H1 (cell line): Measurements from ENCODE around the gene TEAD4. TPM values are rescaled to one million over a fixed set of nuclear protein-coding genes. Genes with fewer than 3 reads are reported as not detected.

ENCODE experiments used
- CTCF ChIA-PET: fragments of 300-600 bp; sonication (Branson Sonifier 250); formaldehyde crosslinking; loops from one replicate; lab custom pipeline; 2021; ENCODE audit not compliant: partially characterized antibody; lab: Charles Lee
- POLR2A ChIA-PET: fragments of 300-600 bp; sonication (Branson Sonifier 250); formaldehyde crosslinking; loops from one replicate; lab custom pipeline; 2021; ENCODE audit warnings: inconsistent platforms; ENCODE audit not compliant: partially characterized antibody; lab: Charles Lee
- DNase-seq, 2 experiments: peaks; one replicate each; pipeline versions ENCODE4 v3.0.0 to v3.0.0-alpha.2; 2010 to 2022; ENCODE audit warnings: low spot score in 2 of 2, low read depth in 1 of 2, mixed read lengths in 1 of 2
- FAIRE-seq: peaks from 2 replicates; lab custom pipeline; 2011; peaks lifted over from hg19 to GRCh38; lab: Jason Lieb, UNC
- H2AFZ ChIP-seq: 2 replicates; pipeline ENCODE4 v1.8.1; 2012; ENCODE audit warnings: low read length, inconsistent platforms
- H2AK5ac ChIP-seq: 2 replicates; pipeline ENCODE4 v1.6.1; 2013; ENCODE audit warnings: low read depth, low read length
- H2BK120ac ChIP-seq: replicated peaks from 2 replicates; pipeline ENCODE3; 2013; ENCODE audit warnings: low read depth, low read length, inconsistent platforms
- H2BK12ac ChIP-seq: 2 replicates; pipeline ENCODE4 v1.6.1; 2013; ENCODE audit warnings: low read depth, low read length
- H2BK15ac ChIP-seq: 2 replicates; pipeline ENCODE4 v1.6.1; 2013; ENCODE audit warnings: low read length
- H2BK20ac ChIP-seq: 2 replicates; pipeline ENCODE4 v1.6.1; 2013; ENCODE audit warnings: low read length
- H2BK5ac ChIP-seq: 2 replicates; pipeline ENCODE4 v1.6.1; 2013; ENCODE audit warnings: low read depth, low read length
- H3K14ac ChIP-seq: 2 replicates; pipeline ENCODE4 v1.6.1; 2013; ENCODE audit warnings: inconsistent platforms; ENCODE audit not compliant: insufficient read length
- H3K18ac ChIP-seq: 2 replicates; pipeline ENCODE4 v1.6.1; 2013; ENCODE audit warnings: low read length; ENCODE audit errors: extremely low read depth
- H3K23ac ChIP-seq: 2 replicates; pipeline ENCODE4 v1.6.1; 2013; ENCODE audit warnings: inconsistent platforms; ENCODE audit not compliant: insufficient read length
- H3K23me2 ChIP-seq: 2 replicates; pipeline ENCODE4 v1.6.1; 2013; ENCODE audit warnings: low read depth, low read length
- H3K27ac ChIP-seq: 2 replicates; pipeline ENCODE4 v1.6.1; 2011; ENCODE audit warnings: low read depth, low read length, inconsistent platforms
- H3K27me3 ChIP-seq, 4 experiments: replicated peaks in 1 of 4; 1 replicate in 1 of 4; 2 replicates in 3 of 4; pipeline versions ENCODE4 v1.6.1 to v1.8.1; 2011 to 2013; ENCODE audit warnings: low read length in 3 of 4, mild to moderate bottlenecking in 3 of 4, inconsistent platforms in 2 of 4, mixed read lengths in 2 of 4, moderate library complexity in 1 of 4; ENCODE audit not compliant: control insufficient read depth in 3 of 4, insufficient read depth in 3 of 4; ENCODE audit errors: extremely low read depth in 1 of 4
- H3K36me3 ChIP-seq, 4 experiments: 2 replicates each; pipeline versions ENCODE4 v1.6.1 to v1.8.1; 2011 to 2013; ENCODE audit warnings: mild to moderate bottlenecking in 4 of 4, low read length in 3 of 4, moderate library complexity in 2 of 4, control low read depth in 1 of 4, inconsistent platforms in 1 of 4; ENCODE audit not compliant: insufficient read depth in 4 of 4, control insufficient read depth in 2 of 4
- H3K4ac ChIP-seq: replicated peaks from 2 replicates; pipeline ENCODE3; 2013; ENCODE audit warnings: low read length, low read depth, mixed read lengths, inconsistent platforms; ENCODE audit not compliant: insufficient read length
- H3K4me1 ChIP-seq, 4 experiments: replicated peaks in 1 of 4; 1 replicate in 1 of 4; 2 replicates in 3 of 4; pipeline versions ENCODE4 v1.6.1 to v1.8.1; 2011 to 2013; ENCODE audit warnings: low read length in 3 of 4, inconsistent platforms in 2 of 4, mixed read lengths in 1 of 4; ENCODE audit not compliant: insufficient read depth in 4 of 4, control insufficient read depth in 3 of 4
- H3K4me2 ChIP-seq, 2 experiments: 2 replicates each; pipeline versions ENCODE4 v1.6.1 to v1.8.1; 2011 to 2013; ENCODE audit warnings: low read depth in 2 of 2, low read length in 2 of 2, control low read depth in 1 of 2, inconsistent platforms in 1 of 2, mild to moderate bottlenecking in 1 of 2; ENCODE audit not compliant: insufficient read depth in 1 of 2
- H3K4me3 ChIP-seq, 4 experiments: fragments of 200-600, 300-600 bp in 1 of 4; sonication (generic), shearing (Covaris generic), sonication (Bioruptor Twin) in 1 of 4; 2 replicates each; pipeline versions ENCODE4 v1.5.1 to v1.8.1; 2011 to 2016; ENCODE audit warnings: low read length in 4 of 4, low read depth in 3 of 4, control low read depth in 2 of 4, inconsistent platforms in 2 of 4, mild to moderate bottlenecking in 2 of 4, mixed read lengths in 1 of 4, moderate library complexity in 1 of 4; ENCODE audit not compliant: insufficient read depth in 2 of 4; ENCODE audit errors: extremely low read depth in 1 of 4
- H3K56ac ChIP-seq: replicated peaks from 2 replicates; pipeline ENCODE3; 2013; ENCODE audit warnings: low read depth, mild to moderate bottlenecking, mixed read lengths, low read length, inconsistent platforms; ENCODE audit not compliant: insufficient read length
- H3K79me1 ChIP-seq: 2 replicates; pipeline ENCODE4 v1.6.1; 2013; ENCODE audit warnings: low read depth, low read length, control low read depth
- H3K79me2 ChIP-seq, 2 experiments: 2 replicates each; pipeline versions ENCODE4 v1.6.1 to v1.8.1; 2012 to 2013; ENCODE audit warnings: low read length in 2 of 2, mild to moderate bottlenecking in 2 of 2, inconsistent platforms in 1 of 2; ENCODE audit not compliant: insufficient read depth in 2 of 2, control insufficient read depth in 1 of 2
- H3K9ac ChIP-seq, 4 experiments: replicated peaks in 1 of 4; 1 replicate in 1 of 4; 2 replicates in 3 of 4; pipeline versions ENCODE4 v1.6.1 to v1.8.1; 2011 to 2013; ENCODE audit warnings: low read depth in 3 of 4, low read length in 3 of 4, control low read depth in 2 of 4, mild to moderate bottlenecking in 2 of 4, moderate library complexity in 2 of 4, inconsistent platforms in 1 of 4; ENCODE audit errors: extremely low read depth in 1 of 4
- H3K9me3 ChIP-seq, 2 experiments: 2 replicates each; pipeline versions ENCODE4 v1.6.1 to v1.8.1; 2012 to 2013; ENCODE audit warnings: mild to moderate bottlenecking in 2 of 2, moderate library complexity in 2 of 2, control low read depth in 1 of 2, inconsistent platforms in 1 of 2, low read depth in 1 of 2, low read length in 1 of 2, mixed read lengths in 1 of 2; ENCODE audit not compliant: insufficient read depth in 2 of 2
- H4K20me1 ChIP-seq, 2 experiments: replicated peaks in 1 of 2; 2 replicates each; pipeline versions ENCODE3 to v1.8.1; 2011 to 2013; ENCODE audit warnings: inconsistent platforms in 2 of 2, low read length in 2 of 2, mild to moderate bottlenecking in 1 of 2; ENCODE audit not compliant: insufficient read depth in 2 of 2, control insufficient read depth in 1 of 2
- H4K5ac ChIP-seq: 2 replicates; pipeline ENCODE4 v1.6.1; 2013; ENCODE audit warnings: low read length, low read depth, mixed read lengths, inconsistent platforms; ENCODE audit not compliant: insufficient read length
- H4K8ac ChIP-seq: 2 replicates; pipeline ENCODE4 v1.8.0; 2013; ENCODE audit warnings: mild to moderate bottlenecking, moderate library complexity, low read length, inconsistent platforms; ENCODE audit not compliant: insufficient read depth; ENCODE audit errors: extremely low read depth
- H4K91ac ChIP-seq: replicated peaks from 2 replicates; pipeline ENCODE3; 2013; ENCODE audit warnings: low read length, mixed read lengths, inconsistent platforms; ENCODE audit not compliant: insufficient read length
- BACH1 ChIP-seq: IDR thresholded peaks from 2 replicates; pipeline ENCODE4 v1.6.1; 2012; ENCODE audit warnings: low read length, improper control_type of control experiment
- CTBP2 ChIP-seq: IDR thresholded peaks from 2 replicates; pipeline ENCODE4 v1.7.0; 2011; ENCODE audit warnings: borderline replicate concordance, mild to moderate bottlenecking, moderate library complexity, mixed read lengths, low read length; ENCODE audit not compliant: insufficient read depth, insufficient read length
- JUND ChIP-seq: IDR thresholded peaks from 2 replicates; pipeline ENCODE4 v1.6.1; 2011; ENCODE audit warnings: mild to moderate bottlenecking, improper control_type of control experiment, low read length
- KDM1A ChIP-seq: fragments of 200-600, 300-600 bp; sonication (generic); IDR thresholded peaks from 2 replicates; pipeline ENCODE4 v1.7.1; 2016; ENCODE audit warnings: mild to moderate bottlenecking, low read length, borderline replicate concordance
- MAFK ChIP-seq: IDR thresholded peaks from 2 replicates; pipeline ENCODE4 v1.6.1; 2012; ENCODE audit warnings: low read depth, mild to moderate bottlenecking, improper control_type of control experiment, low read length
- MAX ChIP-seq: IDR thresholded peaks from 2 replicates; pipeline ENCODE4 v1.6.1; 2012; ENCODE audit warnings: inconsistent platforms
- POU5F1 ChIP-seq: IDR thresholded peaks from 2 replicates; pipeline ENCODE4 v1.6.1; 2011; ENCODE audit warnings: low read depth, mild to moderate bottlenecking, low read length, moderate library complexity
- RBBP5 ChIP-seq: IDR thresholded peaks from 2 replicates; pipeline ENCODE4 v1.7.1; 2012; ENCODE audit warnings: low read depth, mild to moderate bottlenecking, inconsistent platforms, low read length, moderate library complexity, borderline replicate concordance
- RNF2 ChIP-seq: fragments of 200-900, 300-1000 bp; sonication (generic); IDR thresholded peaks from 2 replicates; pipeline ENCODE4 v1.7.1; 2016; ENCODE audit warnings: borderline replicate concordance, low read depth, mild to moderate bottlenecking, antibody characterized with exemption, low read length; ENCODE audit not compliant: poor library complexity, severe bottlenecking; ENCODE audit errors: missing control alignments
- SP2 ChIP-seq: IDR thresholded peaks from 2 replicates; pipeline ENCODE4 v1.6.1; 2012; ENCODE audit warnings: mild to moderate bottlenecking, low read length, inconsistent platforms
- SUZ12 ChIP-seq: fragments of 200-600 bp; sonication (generic); IDR thresholded peaks from 2 replicates; pipeline ENCODE4 v1.6.1; 2012; ENCODE audit warnings: mild to moderate bottlenecking, inconsistent platforms, low read length, moderate library complexity, mixed read lengths
- YY1 ChIP-seq: IDR thresholded peaks from 2 replicates; pipeline ENCODE4 v1.6.1; 2011; ENCODE audit warnings: low read depth, mild to moderate bottlenecking, low read length
- WGBS, 2 experiments: shearing (Covaris generic) in 1 of 2; methylation state at CpG; one replicate each; pipeline versions ENCODE4 v1.1.6 to v1.1.7; 2013 to 2015; ENCODE audit warnings: low lambda C conversion rate in 2 of 2, mixed read lengths in 2 of 2, inconsistent platforms in 1 of 2, low coverage in 1 of 2, missing lambda C conversion rate in 1 of 2; ENCODE audit not compliant: insufficient replicate concordance in 2 of 2, insufficient coverage in 1 of 2, insufficient read length in 1 of 2; ENCODE audit errors: extremely low coverage in 1 of 2, missing lambda C conversion rate in 1 of 2; 5-methylcytosine and 5-hydroxymethylcytosine counted together
- polyA plus RNA-seq, 7 experiments: library from polyadenylated mRNA; depleted of rRNA in 3 of 7; stranded (reverse) in 5 of 7; unstranded in 2 of 7; fragments of >200 nt in 5 of 7; fragments of 200-250 nt in 2 of 7; gene quantifications; 1 replicate in 5 of 7; 2 replicates in 1 of 7; 4 replicates in 1 of 7; pipeline versions ENCODE4 v1.2.1 to v1.2.3, GENCODE V29; 2011 to 2013; ENCODE audit warnings: missing spikeins in 2 of 7, mixed read lengths in 2 of 7
- total RNA-seq: library from RNA; stranded (reverse); fragmentation: NEBNext Ultra II Directional; extraction: Animal tissue kit (Norgen Biotek cat#: 25700); gene quantifications from 2 replicates; pipeline ENCODE4 v1.2.1, GENCODE V29; 2021

TEAD4 gene
- total and polyA plus RNA-seq, 2 of the 8 experiments (the other 6 are each of a cell fraction or from before 2014, with no cell fraction given) = 56.7 to 116 TPM

GRCh38 chr12:3043406-3043805 lies 84.2 kb downstream of the TEAD4 start:
- no peak overlapping the region for H2BK15ac ChIP-seq
- H2AK5ac ChIP-seq = no peak overlapping the region
- H4K5ac ChIP-seq = no peak overlapping the region
- H2BK5ac ChIP-seq = 0 out of 2 replicates have a peak overlapping the region, but pooled peaks have one; percentile 21
- peaks cover 0 to 5% (median 2%) of the 10 kb centered on the region in 4 experiments; a peak in 4 of 7 replicates for H3K4me1 ChIP-seq
- no peaks in the 10 kb centered on the region for H3K79me1 ChIP-seq
- peaks cover 0 to 10% of the 10 kb centered on the region in 2 experiments for H4K20me1 ChIP-seq
- ChIA-PET CTCF (interaction anchor here (0.6 to 2.5 kb wide), 10 partner anchors 9 to 292 kb away, joined by 3 to 13 read pairs (median 6); no protein-coding TSS in a partner anchor), POLR2A (interaction anchor here (0.9 kb wide), 1 partner anchor 153 kb away, joined by 3 read pairs; the partner anchor contains the start of gene TULP3)
- DNase-seq = no peak
- H3K14ac ChIP-seq = no peak overlapping the region
- peaks cover 8 to 22% (median 15%) of the 10 kb centered on the region in 4 experiments; a peak in 7 of 8 replicates for H3K36me3 ChIP-seq
- no peak overlapping the region for H4K8ac ChIP-seq
- 90% methylated on average over 7 of the region's 7 CpGs; no CpG with 5 or more reads in 1 of the 2 experiments for WGBS, 2 experiments
- no peak overlapping the region for H3K4ac ChIP-seq
- H3K4me3 ChIP-seq = no peak overlapping the region
- no peak overlapping the region for H3K56ac ChIP-seq
- H3K23me2 ChIP-seq = no peaks in the 10 kb centered on the region
- H3K4me2 ChIP-seq = no peak overlapping the region
- H3K18ac ChIP-seq = no peak overlapping the region
- H3K23ac ChIP-seq = no peak overlapping the region
- no peak for TF ChIP-seq CTBP2
- TF ChIP-seq JUND = no peak
- TF ChIP-seq YY1 = no peak
- TF ChIP-seq MAX = no peak
- TF ChIP-seq SP2 = no peak
- TF ChIP-seq KDM1A = no peak
- TF ChIP-seq BACH1 = no peak
- no peak for TF ChIP-seq RNF2
- TF ChIP-seq SUZ12 = no peak
- no peak for TF ChIP-seq RBBP5
- no peak for TF ChIP-seq MAFK
- TF ChIP-seq POU5F1 = no peak
- H2AFZ ChIP-seq = no peak overlapping the region
- no peak overlapping the region for H2BK12ac ChIP-seq
- no peak overlapping the region for H2BK120ac ChIP-seq
- no peak overlapping the region for H3K9ac ChIP-seq
- H2BK20ac ChIP-seq = no peak overlapping the region
- FAIRE-seq = no peak
- H3K9me3 ChIP-seq = no peaks in the 10 kb centered on the region
- no peaks in the 10 kb centered on the region for H3K79me2 ChIP-seq
- no peak overlapping the region for H3K27ac ChIP-seq
- no peak overlapping the region for H4K91ac ChIP-seq
- no peaks in the 10 kb centered on the region for H3K27me3 ChIP-seq
